ENCODE results near the gene USP49.

The USP49 gene

DNA sequence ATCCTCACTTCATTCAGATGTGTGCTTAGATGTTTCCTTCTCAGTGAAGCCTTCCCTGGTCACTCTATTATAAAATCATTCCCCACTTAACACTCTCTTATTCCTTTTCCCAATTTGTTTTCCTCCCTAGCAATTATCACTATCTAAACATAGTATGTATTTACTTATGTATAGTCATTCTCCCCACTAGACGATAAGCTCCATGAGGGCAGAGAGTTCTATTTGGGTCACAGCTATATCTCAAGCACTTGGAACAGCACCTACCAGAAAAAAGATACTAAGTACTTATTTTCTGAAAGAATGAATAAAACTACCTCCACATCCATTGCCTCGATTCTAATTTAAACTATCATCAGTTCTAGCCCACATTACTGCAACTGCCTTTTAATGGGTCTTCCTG, 36.5 kb downstream of the USP49 start:
- no peak overlapping the region for H3K4me3 ChIP-seq (ENCODE audit: low read depth in 1 of 2, low read length in 2 of 2)
- H3K27ac ChIP-seq (ENCODE audit: low read length): no peak overlapping the region

DNA sequence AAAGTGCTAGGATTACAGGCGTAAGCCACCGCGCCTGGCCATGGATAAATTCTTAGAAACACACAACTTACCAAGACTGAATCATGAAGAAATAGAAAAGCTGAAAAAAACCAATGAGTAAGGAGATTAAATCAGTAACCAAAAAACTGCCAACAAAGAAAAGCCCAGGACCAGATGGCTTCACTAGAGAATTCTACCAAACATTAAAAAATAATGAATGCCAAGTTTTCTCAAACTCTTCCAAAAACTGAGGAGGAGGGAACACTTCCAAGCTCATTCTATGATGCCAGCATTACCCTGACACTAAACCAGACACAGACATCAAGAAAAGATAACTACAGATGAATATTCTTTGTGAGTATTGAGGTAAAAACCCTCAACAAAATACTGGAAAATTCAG, 44.3 kb downstream of the USP49 start:
- Histone ChIP-seq H3K4me3 (ENCODE audit: low read depth in 1 of 2, low read length in 2 of 2) (no peak overlapping the region), H3K27ac (ENCODE audit: low read length) (no peak overlapping the region), H3K4me1 (ENCODE audit: control insufficient read depth in 1 of 2, insufficient read depth in 2 of 2, low read length in 2 of 2) (peaks cover 0 to 6% of the 10 kb centered on the region in 2 donors), H3K27me3 (ENCODE audit: low read depth, low read length) (no peaks in the 10 kb centered on the region), H3K36me3 (ENCODE audit: control insufficient read depth in 1 of 2, insufficient read depth in 2 of 2, low read length in 2 of 2) (no peaks in the 10 kb centered on the region), H3K9me3 (ENCODE audit: control insufficient read depth in 1 of 2, low read length in 2 of 2) (no peaks in the 10 kb centered on the region)

More for the DNA sequence above, 36.5 kb downstream of the USP49 start:
- no peaks in the 10 kb centered on the region for H3K9me3 ChIP-seq (ENCODE audit: control insufficient read depth in 1 of 2, low read length in 2 of 2)
- no peaks in the 10 kb centered on the region for H3K27me3 ChIP-seq (ENCODE audit: low read depth, low read length)
- no peaks in the 10 kb centered on the region for H3K36me3 ChIP-seq (ENCODE audit: control insufficient read depth in 1 of 2, insufficient read depth in 2 of 2, low read length in 2 of 2)
- H3K4me1 ChIP-seq (ENCODE audit: control insufficient read depth in 1 of 2, insufficient read depth in 2 of 2, low read length in 2 of 2): no peaks in the 10 kb centered on the region

DNA sequence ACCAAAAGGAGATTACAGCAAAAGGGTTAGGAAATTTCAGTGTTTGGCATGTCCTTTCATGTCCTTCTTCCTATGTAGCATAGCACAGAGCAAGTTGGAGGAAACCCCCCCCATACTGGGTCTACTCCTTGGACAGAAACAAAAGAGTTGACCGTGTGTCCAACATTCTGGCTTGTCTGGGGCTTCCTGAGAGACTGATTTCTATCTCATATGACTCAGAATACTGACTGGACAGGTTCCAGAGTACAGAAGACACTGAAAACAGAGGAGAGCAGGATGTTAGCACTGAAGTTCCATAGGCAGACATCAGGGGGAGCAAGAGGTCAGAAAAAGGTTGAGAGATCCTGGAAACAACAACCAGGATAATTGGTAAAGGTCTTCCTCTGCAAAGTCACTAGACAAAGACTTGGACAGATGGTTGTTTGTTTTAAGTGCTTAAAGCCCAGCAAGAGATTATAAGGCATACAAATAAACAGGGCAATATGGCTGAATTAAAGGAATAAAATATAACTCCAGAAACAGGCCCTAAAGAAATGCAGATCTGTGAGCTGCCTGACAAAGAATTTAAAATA, 48.4 kb downstream of the USP49 start:
- Histone ChIP-seq H3K36me3 (ENCODE audit: control insufficient read depth in 1 of 2, insufficient read depth in 2 of 2, low read length in 2 of 2) (no peaks in the 10 kb centered on the region), H3K27me3 (ENCODE audit: low read depth, low read length) (no peaks in the 10 kb centered on the region), H3K4me1 (ENCODE audit: control insufficient read depth in 1 of 2, insufficient read depth in 2 of 2, low read length in 2 of 2) (peaks cover 0 to 6% of the 10 kb centered on the region in 2 donors), H3K4me3 (ENCODE audit: low read depth in 1 of 2, low read length in 2 of 2) (no peak overlapping the region), H3K27ac (ENCODE audit: low read length) (no peak overlapping the region), H3K9me3 (ENCODE audit: control insufficient read depth in 1 of 2, low read length in 2 of 2) (no peaks in the 10 kb centered on the region)

DNA sequence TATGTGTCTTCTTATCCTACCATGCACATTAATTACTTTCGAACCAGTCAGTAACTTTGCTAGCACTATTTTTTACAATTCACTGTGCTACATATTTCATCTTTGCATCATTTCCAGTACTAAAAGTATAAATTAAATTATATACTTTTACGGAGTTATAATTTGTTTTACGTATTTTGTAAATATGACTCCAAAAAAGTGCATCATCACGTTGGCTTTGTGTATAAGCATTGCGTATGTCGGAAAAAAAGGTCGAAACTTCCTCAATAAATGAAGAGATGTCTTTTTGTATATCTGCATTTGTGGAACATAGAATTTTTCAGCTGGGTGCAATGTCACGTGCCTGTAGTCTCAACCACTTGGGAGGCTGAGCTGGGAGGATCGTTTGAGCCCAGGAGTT, 52.0 kb downstream of the USP49 start:
- H3K4me1 ChIP-seq (ENCODE audit: control insufficient read depth in 1 of 2, insufficient read depth in 2 of 2, low read length in 2 of 2): peaks cover 0 to 6% of the 10 kb centered on the region in 2 donors
- no peak overlapping the region for H3K4me3 ChIP-seq (ENCODE audit: low read depth in 1 of 2, low read length in 2 of 2)
- H3K27ac ChIP-seq (ENCODE audit: low read length): no peak overlapping the region
- no peaks in the 10 kb centered on the region for H3K9me3 ChIP-seq (ENCODE audit: control insufficient read depth in 1 of 2, low read length in 2 of 2)
- H3K36me3 ChIP-seq (ENCODE audit: control insufficient read depth in 1 of 2, insufficient read depth in 2 of 2, low read length in 2 of 2): no peaks in the 10 kb centered on the region
- H3K27me3 ChIP-seq (ENCODE audit: low read depth, low read length): no peaks in the 10 kb centered on the region

DNA sequence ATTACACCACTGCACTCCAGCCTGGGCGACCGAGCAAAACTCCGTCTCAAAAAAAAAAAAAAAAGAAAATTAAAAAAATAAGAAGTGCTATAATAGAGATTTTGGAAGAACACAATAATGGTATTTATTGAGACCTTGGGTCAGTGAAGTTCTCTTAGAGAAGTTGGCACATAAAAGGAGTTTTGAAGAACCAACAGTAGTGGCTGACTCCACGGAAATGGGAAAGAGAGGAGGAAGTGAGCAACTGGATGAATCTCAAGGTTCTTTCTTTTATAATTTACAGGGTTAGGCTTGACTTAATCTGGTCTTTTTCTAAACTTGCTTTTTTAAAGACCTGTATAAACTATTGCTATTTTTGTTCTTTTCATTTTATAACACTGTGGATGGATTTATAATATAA, 54.8 kb downstream of the USP49 start:
- Histone ChIP-seq H3K9me3 (ENCODE audit: control insufficient read depth in 1 of 2, low read length in 2 of 2) (no peaks in the 10 kb centered on the region), H3K36me3 (ENCODE audit: control insufficient read depth in 1 of 2, insufficient read depth in 2 of 2, low read length in 2 of 2) (no peaks in the 10 kb centered on the region), H3K27ac (ENCODE audit: low read length) (no peak overlapping the region), H3K4me1 (ENCODE audit: control insufficient read depth in 1 of 2, insufficient read depth in 2 of 2, low read length in 2 of 2) (no peaks in the 10 kb centered on the region), H3K4me3 (ENCODE audit: low read depth in 1 of 2, low read length in 2 of 2) (no peak overlapping the region), H3K27me3 (ENCODE audit: low read depth, low read length) (no peaks in the 10 kb centered on the region)

DNA sequence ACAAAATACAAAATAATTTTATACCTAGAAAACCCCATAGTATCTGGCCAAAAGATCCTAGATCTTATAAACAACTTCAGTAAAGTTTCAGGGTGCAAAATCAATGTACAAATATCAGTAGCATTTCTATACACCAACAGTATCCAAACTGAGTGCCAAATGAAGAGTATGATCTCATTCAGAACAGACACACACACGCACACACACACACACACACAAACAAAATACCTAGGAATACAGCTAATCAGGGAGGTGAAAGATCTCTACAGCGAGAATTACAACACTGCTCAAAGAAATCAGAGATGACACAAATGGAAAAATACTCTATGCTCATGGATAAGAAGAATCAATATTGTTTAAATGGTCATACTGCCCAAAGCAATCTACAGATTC, 58.5 kb downstream of the USP49 start:
- no peak overlapping the region for H3K27ac ChIP-seq (ENCODE audit: low read length)

DNA sequence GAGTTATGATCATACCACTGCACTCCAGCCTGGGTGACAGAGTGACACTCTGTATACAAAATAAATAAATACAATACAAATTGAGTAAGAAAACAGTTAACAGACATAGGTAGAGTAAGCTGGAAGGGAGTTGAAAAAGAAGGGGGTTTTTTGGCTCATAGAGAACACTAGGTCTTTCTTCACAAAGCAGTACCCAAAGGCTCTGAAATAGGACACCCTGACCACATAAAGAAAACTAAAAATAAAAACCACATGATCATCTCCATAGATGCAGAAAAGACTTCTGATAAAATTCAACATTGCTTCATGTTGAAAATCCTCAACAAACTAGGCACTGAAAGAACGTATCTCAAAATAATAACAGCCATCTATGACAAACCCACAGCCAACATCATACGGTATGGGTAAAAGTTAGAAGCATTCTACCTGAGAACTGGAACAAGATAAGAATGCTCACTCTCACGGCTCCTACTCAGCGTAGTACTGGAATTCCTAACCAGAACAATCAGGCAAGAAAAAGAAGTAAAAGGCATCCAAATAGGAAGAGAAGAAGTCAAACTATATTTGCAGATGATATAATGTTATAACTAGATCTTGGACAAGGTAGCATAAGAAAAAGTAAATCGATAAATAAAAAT, 59.0 kb downstream of the USP49 start:
- Histone ChIP-seq H3K9me3 (ENCODE audit: control insufficient read depth in 1 of 2, low read length in 2 of 2) (no peaks in the 10 kb centered on the region), H3K27me3 (ENCODE audit: low read depth, low read length) (no peaks in the 10 kb centered on the region), H3K4me1 (ENCODE audit: control insufficient read depth in 1 of 2, insufficient read depth in 2 of 2, low read length in 2 of 2) (no peaks in the 10 kb centered on the region), H3K4me3 (ENCODE audit: low read depth in 1 of 2, low read length in 2 of 2) (no peak overlapping the region), H3K36me3 (ENCODE audit: control insufficient read depth in 1 of 2, insufficient read depth in 2 of 2, low read length in 2 of 2) (no peaks in the 10 kb centered on the region), H3K27ac (ENCODE audit: low read length) (no peak overlapping the region)

More for the DNA sequence above, 58.5 kb downstream of the USP49 start:
- Histone ChIP-seq H3K4me3 (ENCODE audit: low read depth in 1 of 2, low read length in 2 of 2) (no peak overlapping the region), H3K27me3 (ENCODE audit: low read depth, low read length) (no peaks in the 10 kb centered on the region), H3K4me1 (ENCODE audit: control insufficient read depth in 1 of 2, insufficient read depth in 2 of 2, low read length in 2 of 2) (no peaks in the 10 kb centered on the region), H3K9me3 (ENCODE audit: control insufficient read depth in 1 of 2, low read length in 2 of 2) (no peaks in the 10 kb centered on the region), H3K36me3 (ENCODE audit: control insufficient read depth in 1 of 2, insufficient read depth in 2 of 2, low read length in 2 of 2) (no peaks in the 10 kb centered on the region)

DNA sequence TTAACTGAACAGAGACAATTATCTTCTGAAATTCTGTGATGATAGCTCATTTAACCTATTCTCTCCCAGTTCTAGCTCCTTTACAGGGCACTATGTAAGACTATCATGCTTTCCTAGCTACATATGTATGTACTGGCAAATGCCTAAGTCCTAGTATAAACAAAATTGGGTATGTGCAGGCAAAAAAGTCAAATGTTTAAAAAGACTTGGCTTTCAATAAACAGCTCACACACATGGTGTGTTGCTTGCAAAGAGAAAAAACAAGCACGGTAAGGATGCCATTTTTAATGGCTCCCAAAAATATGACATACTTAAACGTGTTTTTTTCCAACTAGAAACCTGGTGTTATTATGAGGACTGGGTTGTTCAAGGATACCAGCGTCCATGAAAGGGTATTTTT, 62.9 kb downstream of the USP49 start:
- H3K4me3 ChIP-seq (ENCODE audit: low read depth in 1 of 2, low read length in 2 of 2): no peak overlapping the region
- H3K9me3 ChIP-seq (ENCODE audit: control insufficient read depth in 1 of 2, low read length in 2 of 2): no peaks in the 10 kb centered on the region
- H3K36me3 ChIP-seq (ENCODE audit: control insufficient read depth in 1 of 2, insufficient read depth in 2 of 2, low read length in 2 of 2): no peaks in the 10 kb centered on the region
- no peaks in the 10 kb centered on the region for H3K27me3 ChIP-seq (ENCODE audit: low read depth, low read length)
- no peak overlapping the region for H3K27ac ChIP-seq (ENCODE audit: low read length)
- no peaks in the 10 kb centered on the region for H3K4me1 ChIP-seq (ENCODE audit: control insufficient read depth in 1 of 2, insufficient read depth in 2 of 2, low read length in 2 of 2)

DNA sequence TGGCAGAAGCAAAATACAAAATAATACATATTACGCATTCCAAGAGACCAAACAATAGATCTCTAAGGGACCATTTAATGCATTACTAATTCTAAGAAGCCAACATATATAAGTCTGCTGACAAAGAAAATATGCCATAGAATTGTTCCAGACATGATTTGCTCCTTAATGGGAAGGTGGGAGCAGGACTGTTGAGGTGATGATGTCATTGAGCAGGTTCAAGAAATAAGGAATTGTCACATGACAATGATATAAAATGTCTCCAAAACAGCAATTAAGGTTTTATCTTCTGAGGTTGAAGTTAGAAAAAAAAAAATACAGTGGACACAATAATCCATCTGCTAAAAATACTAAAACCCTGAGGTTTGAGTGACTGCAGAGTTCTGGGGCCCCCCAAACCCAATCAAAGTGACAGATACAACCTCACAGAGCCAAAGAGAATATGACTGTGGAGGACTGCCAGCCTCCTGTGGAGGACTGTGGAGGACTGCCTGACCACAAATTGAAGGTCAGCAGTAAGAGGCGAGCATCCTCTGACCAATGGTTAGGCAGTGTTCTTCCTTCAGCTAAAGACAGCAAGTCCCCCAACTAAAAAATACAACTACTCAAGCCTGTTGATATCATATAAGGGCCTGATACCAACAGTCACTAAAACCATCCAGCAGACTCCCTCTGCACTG, 68.7 kb downstream of the USP49 start:
- Histone ChIP-seq H3K27ac (ENCODE audit: low read length) (no peak overlapping the region), H3K4me1 (ENCODE audit: control insufficient read depth in 1 of 2, insufficient read depth in 2 of 2, low read length in 2 of 2) (no peaks in the 10 kb centered on the region), H3K36me3 (ENCODE audit: control insufficient read depth in 1 of 2, insufficient read depth in 2 of 2, low read length in 2 of 2) (no peaks in the 10 kb centered on the region), H3K9me3 (ENCODE audit: control insufficient read depth in 1 of 2, low read length in 2 of 2) (no peaks in the 10 kb centered on the region), H3K27me3 (ENCODE audit: low read depth, low read length) (no peaks in the 10 kb centered on the region), H3K4me3 (ENCODE audit: low read depth in 1 of 2, low read length in 2 of 2) (no peak overlapping the region)

DNA sequence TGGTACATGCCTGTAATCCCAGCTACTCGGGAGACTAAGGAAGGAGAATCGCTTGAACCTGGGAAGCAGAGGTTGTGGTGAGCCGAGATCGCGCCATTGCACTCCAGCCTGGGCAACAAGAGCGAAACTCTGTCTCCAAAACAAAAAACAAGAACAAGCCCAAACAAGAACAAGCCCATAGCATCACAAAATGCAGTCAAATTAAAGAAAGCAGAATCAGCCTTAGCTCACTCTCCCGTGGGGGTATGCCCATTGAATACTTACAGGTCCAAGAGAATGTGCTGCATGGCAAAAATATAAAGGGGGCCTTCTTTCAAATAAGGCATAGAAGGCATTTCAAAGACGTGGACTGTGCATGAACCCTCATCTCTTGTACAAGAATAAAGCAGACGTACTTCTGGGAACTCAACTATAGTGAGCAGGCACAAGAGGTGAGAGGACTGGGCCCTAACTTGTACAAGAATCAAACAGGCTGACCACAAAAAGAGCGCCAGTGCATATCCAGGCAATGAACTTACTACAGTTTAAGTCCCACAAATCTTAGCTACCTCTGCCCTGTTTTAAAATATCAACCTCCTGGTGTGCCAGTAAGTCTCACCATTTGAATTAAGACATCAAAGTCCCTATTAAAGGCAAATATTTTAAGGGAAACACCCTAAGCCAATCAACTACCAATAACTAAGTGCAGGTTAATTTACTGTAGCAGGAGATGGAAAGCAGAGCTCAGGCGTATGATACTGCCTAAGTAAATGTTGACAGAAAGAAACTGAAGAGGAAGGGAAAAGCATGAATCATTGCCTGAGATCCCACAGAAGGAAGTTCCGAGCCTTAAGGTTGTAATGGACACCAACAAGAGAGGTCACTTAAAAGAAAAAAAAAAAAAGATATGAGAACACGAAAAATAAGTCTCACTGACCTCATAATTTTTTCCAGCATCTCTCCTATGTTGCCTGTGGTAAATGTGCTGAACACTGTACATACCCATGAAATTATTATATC, 70.3 kb downstream of the USP49 start:
- no peaks in the 10 kb centered on the region for H3K36me3 ChIP-seq (ENCODE audit: control insufficient read depth in 1 of 2, insufficient read depth in 2 of 2, low read length in 2 of 2)
- H3K27ac ChIP-seq (ENCODE audit: low read length): no peak overlapping the region

DNA sequence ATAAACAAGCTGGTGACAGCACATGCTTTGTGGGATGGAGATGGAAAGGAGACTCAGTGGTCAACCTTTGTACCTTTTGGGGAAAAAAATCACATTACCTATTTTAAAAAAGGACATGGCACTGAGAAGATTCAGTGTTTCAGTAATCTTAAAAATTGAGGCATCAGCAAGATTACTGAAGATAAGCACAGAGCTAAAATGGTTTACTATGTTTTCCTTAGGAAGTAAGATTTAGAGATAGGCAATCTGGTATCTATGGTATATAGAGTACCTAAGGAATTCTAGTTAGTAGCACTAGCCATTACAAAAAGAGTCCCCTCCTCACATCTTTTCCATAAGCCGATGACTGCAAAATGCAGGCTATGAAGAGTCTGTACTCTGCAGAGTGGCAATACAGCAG, 72.0 kb downstream of the USP49 start:
- no peak overlapping the region for H3K27ac ChIP-seq (ENCODE audit: low read length)
- no peaks in the 10 kb centered on the region for H3K9me3 ChIP-seq (ENCODE audit: control insufficient read depth in 1 of 2, low read length in 2 of 2)
- no peaks in the 10 kb centered on the region for H3K27me3 ChIP-seq (ENCODE audit: low read depth, low read length)
- H3K4me3 ChIP-seq (ENCODE audit: low read depth in 1 of 2, low read length in 2 of 2): no peak overlapping the region
- no peaks in the 10 kb centered on the region for H3K4me1 ChIP-seq (ENCODE audit: control insufficient read depth in 1 of 2, insufficient read depth in 2 of 2, low read length in 2 of 2)
- no peaks in the 10 kb centered on the region for H3K36me3 ChIP-seq (ENCODE audit: control insufficient read depth in 1 of 2, insufficient read depth in 2 of 2, low read length in 2 of 2)

More for the DNA sequence above, 70.3 kb downstream of the USP49 start:
- Histone ChIP-seq H3K27me3 (ENCODE audit: low read depth, low read length) (no peaks in the 10 kb centered on the region), H3K4me3 (ENCODE audit: low read depth in 1 of 2, low read length in 2 of 2) (no peak overlapping the region), H3K4me1 (ENCODE audit: control insufficient read depth in 1 of 2, insufficient read depth in 2 of 2, low read length in 2 of 2) (no peaks in the 10 kb centered on the region), H3K9me3 (ENCODE audit: control insufficient read depth in 1 of 2, low read length in 2 of 2) (no peaks in the 10 kb centered on the region)

Measured in muscle layer of duodenum (tissue), 2 donors.